ENCODE measurements around the gene P2RY11.

The P2RY11 gene

GRCh38 chr19:10132905-10133304 lies 21.4 kb downstream of the P2RY11 start:
- TF ChIP-seq, protein P1, sequence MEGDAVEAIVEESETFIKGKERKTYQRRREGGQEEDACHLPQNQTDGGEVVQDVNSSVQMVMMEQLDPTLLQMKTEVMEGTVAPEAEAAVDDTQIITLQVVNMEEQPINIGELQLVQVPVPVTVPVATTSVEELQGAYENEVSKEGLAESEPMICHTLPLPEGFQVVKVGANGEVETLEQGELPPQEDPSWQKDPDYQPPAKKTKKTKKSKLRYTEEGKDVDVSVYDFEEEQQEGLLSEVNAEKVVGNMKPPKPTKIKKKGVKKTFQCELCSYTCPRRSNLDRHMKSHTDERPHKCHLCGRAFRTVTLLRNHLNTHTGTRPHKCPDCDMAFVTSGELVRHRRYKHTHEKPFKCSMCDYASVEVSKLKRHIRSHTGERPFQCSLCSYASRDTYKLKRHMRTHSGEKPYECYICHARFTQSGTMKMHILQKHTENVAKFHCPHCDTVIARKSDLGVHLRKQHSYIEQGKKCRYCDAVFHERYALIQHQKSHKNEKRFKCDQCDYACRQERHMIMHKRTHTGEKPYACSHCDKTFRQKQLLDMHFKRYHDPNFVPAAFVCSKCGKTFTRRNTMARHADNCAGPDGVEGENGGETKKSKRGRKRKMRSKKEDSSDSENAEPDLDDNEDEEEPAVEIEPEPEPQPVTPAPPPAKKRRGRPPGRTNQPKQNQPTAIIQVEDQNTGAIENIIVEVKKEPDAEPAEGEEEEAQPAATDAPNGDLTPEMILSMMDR (IDR thresholded peaks at IDR 0.05; ENCODE audit: borderline replicate concordance, control extremely low read depth, extremely low read depth, insufficient read depth, missing control alignments) = no peak
- in situ Hi-C loops (cut with MboI; ENCODE audit: low sequenced_read_pairs, unreplicated experiment) = no loop called here
- DNase-seq (ENCODE audit: low spot score) = no peak

- in situ Hi-C loops (cut with MboI; ENCODE audit: low sequenced_read_pairs, unreplicated experiment) = no loop called here
- TF ChIP-seq, protein P1 (IDR thresholded peaks at IDR 0.05; ENCODE audit: borderline replicate concordance, control extremely low read depth, extremely low read depth, insufficient read depth, missing control alignments) = no peak
- no peak for DNase-seq (ENCODE audit: low spot score)
Measured at GRCh38 chr19:10133596-10133995, 22.1 kb downstream of the P2RY11 start.

DNA sequence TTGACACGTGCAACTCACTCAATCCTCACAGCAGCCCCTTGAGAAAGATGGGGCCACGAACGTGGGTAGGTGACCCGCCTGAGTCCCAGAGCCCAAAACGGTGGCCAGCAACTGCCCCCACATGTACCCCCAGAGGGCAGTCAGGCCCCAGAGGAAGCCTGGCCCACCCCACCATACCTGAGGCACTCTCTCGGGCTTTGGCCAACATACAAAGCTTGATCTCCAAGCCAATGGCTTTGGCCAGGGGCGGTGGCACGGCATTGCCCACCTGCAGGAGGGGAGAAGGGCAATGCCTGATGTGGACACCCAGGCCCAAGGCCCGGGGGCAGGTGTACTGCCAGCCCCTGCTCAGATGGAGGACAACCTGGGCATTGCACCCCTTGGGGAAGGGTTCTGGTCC lies 22.5 kb downstream of the P2RY11 start:
- TF ChIP-seq, protein P1 (IDR thresholded peaks at IDR 0.05; ENCODE audit: borderline replicate concordance, control extremely low read depth, extremely low read depth, insufficient read depth, missing control alignments) = no peak
- in situ Hi-C loops (cut with MboI; ENCODE audit: low sequenced_read_pairs, unreplicated experiment) = no loop called here
- no peak for DNase-seq (ENCODE audit: low spot score)

DNA sequence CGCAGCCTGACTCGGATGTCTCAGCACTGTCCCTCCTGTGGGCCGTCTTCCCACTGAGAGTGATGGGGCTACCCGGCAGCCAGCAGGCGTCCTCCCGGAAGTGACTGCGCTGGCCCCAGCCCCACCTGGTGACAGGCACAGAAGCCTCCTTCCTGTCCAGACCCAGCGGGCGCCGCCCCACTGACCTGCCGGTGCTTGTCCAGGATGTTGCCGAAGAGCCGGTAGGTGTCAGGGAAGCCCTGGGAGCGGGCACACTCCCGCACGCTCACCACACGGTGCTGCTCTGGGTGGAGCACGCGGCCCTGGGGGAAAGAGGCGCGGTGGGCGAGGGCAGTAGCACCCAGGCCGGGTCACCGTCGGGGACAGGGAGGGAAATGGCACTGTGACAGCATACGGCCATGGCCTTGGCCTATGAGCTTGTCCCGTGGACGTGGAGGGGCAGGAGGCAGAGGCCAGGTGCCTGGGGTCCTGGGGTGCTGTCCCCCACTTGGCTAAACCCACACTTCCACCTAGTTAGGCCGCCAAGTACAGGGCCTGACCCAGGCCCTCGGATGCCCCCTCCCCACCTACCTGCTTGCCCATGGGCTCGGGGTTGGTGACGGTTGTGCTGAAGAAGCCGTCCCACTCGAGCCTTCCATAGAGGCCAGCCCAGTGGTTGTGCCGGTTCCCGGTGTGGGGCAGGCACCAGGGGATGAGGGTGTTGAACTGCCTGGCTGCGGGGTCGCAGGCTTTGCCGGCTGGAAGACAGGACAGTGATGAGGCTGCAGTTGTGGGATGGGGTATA lies 24.2 kb downstream of the P2RY11 start:
- in situ Hi-C loops (cut with MboI; ENCODE audit: low sequenced_read_pairs, unreplicated experiment) = no loop called here

GRCh38 chr19:10136936-10137335 lies 25.4 kb downstream of the P2RY11 start:
- TF ChIP-seq, protein P1 (IDR thresholded peaks at IDR 0.05; ENCODE audit: borderline replicate concordance, control extremely low read depth, extremely low read depth, insufficient read depth, missing control alignments) = no peak
- DNase-seq (ENCODE audit: low spot score) = no peak
- in situ Hi-C loops (cut with MboI; ENCODE audit: low sequenced_read_pairs, unreplicated experiment) = no loop called here

More for the DNA sequence above, 24.2 kb downstream of the P2RY11 start:
- TF ChIP-seq, protein P1 (IDR thresholded peaks at IDR 0.05; ENCODE audit: borderline replicate concordance, control extremely low read depth, extremely low read depth, insufficient read depth, missing control alignments) = no peak
- DNase-seq (ENCODE audit: low spot score) = no peak

DNA sequence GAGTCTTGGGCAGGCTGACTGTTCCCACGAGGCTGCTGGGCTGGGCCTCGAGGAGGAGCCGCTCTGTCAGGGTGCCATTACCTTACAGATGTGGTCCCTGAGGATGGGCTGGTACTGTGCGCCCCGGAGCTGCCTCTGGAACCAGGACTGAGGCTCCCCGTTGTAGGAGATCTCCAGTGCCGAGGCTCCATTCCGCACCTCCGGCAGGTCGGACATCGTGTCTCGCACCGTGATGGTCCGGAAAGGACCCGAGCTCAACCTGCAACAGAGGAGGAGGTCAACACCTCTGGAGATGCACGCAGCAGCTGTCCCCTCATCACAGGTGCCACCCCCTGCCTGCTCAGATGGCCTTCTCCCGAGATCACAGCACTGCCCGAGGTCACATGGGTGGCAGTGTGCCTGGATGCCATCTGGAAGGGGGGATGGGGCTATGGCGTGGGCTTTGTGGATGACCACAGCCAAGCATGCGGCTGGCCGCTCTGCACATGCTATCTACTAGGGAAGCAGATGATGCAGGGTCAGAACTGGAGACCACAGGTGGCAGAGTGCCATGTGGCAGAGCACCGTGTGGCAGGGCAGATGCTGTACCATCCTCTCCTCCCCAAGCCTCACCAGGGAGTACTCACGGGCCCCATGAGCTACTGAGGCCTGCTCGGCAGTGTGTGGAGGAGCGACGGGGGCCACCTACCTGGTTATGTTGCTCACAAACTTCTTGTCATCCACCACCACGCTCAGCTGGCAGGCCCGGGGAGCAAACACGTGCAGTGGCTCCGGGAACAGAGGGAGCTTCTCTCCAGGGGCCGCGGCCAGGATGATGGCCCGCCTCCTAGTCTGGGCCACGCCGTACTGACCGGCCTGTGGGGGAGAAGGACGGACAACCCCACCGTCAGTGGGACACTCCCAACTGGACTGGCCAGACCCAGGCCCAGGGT lies 26.5 kb downstream of the P2RY11 start:
- in situ Hi-C loops (cut with MboI; ENCODE audit: low sequenced_read_pairs, unreplicated experiment) = no loop called here
- DNase-seq (ENCODE audit: low spot score) = no peak
- TF ChIP-seq, protein P1 (IDR thresholded peaks at IDR 0.05; ENCODE audit: borderline replicate concordance, control extremely low read depth, extremely low read depth, insufficient read depth, missing control alignments) = no peak

All from GM13976 (cell line).